ENCODE data around the gene HAVCR2. TPM values are rescaled to one million over a fixed set of nuclear protein-coding genes. Genes with fewer than 3 reads are reported as not detected.

The HAVCR2 gene
- total and polyA plus RNA-seq, 2 of the 13 experiments (the other 11 are each of a cell fraction or from before 2014, with no cell fraction given) = 0.07 to 0.16 TPM

DNA sequence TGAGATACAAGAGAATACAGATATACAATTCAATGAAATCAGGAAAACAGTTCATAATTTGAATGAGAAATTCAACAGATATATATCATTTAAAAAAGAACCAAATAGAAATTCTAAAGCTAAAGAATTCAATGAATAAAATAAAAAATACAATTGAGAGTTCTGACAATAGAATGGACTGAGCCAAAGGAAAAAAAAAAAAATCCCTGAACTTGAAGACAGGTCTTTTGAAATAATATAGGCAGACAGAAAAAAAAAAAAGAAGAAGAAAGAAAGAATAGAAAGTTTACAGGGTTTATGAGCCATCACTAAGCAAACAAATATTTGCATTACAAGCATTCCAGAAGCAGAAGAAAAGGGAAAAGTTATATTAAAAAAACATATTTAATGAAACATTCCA is 12.9 kb upstream of the HAVCR2 start:
- Histone ChIP-seq H3K4me2 (ENCODE audit: low read depth, low read length) (no peak overlapping the region), H3K79me2 (ENCODE audit: insufficient read depth, low read length) (no peaks in the 10 kb centered on the region), H3K9me3 (ENCODE audit: low read length) (peaks cover 11% of the 10 kb centered on the region; the same call in 1 of the 2 replicates), H4K20me1 (ENCODE audit: insufficient read depth, low read length) (no peaks in the 10 kb centered on the region), H2AFZ (ENCODE audit: low read length) (no peak overlapping the region), H3K4me1 (ENCODE audit: insufficient read depth, low read length) (no peaks in the 10 kb centered on the region), H3K36me3 (replicated peaks in 1 of 2; ENCODE audit: control insufficient read depth in 1 of 2, insufficient read depth in 2 of 2, low read length in 2 of 2) (no peaks in the 10 kb centered on the region), H3K4me3 (replicated peaks in 1 of 3; ENCODE audit: insufficient read depth in 1 of 3, low read depth in 2 of 3, low read length in 3 of 3) (no peak overlapping the region), H3K27me3 (ENCODE audit: control insufficient read depth in 1 of 2, insufficient read depth in 2 of 2, low read length in 2 of 2) (no peaks in the 10 kb centered on the region), H3K27ac (ENCODE audit: extremely low read length, insufficient read depth, low read length) (no peak overlapping the region), H3K9ac (ENCODE audit: insufficient read depth, low read depth, low read length) (no peak overlapping the region)
- in situ Hi-C loops (cut with HindIII; ENCODE audit: extremely low pct_ligation_motif_present, low pct_unique_long_range_greater_than_20kb) = no loop called here
- ATAC-seq = no peak
- CTCF ChIA-PET (ENCODE audit: low intra/inter-chr PET ratio, low total read pairs) = no interaction called here
- POLR2A ChIA-PET = interaction anchor here (1.4 kb wide), 1 partner anchor 21 kb away, joined by 4 read pairs; the partner anchor contains the start of gene MED7
- intact Hi-C loops (cut with micrococcal nuclease; ENCODE audit: unreplicated experiment) = no loop called here
- no TSS peak for BruUV-seq (replicated peaks)
- no peak for TF ChIP-seq ZNF235 (CRISPR knock-in tag; IDR thresholded peaks at IDR 0.05; ENCODE audit: borderline replicate concordance)
- TF ChIP-seq, protein P1, sequence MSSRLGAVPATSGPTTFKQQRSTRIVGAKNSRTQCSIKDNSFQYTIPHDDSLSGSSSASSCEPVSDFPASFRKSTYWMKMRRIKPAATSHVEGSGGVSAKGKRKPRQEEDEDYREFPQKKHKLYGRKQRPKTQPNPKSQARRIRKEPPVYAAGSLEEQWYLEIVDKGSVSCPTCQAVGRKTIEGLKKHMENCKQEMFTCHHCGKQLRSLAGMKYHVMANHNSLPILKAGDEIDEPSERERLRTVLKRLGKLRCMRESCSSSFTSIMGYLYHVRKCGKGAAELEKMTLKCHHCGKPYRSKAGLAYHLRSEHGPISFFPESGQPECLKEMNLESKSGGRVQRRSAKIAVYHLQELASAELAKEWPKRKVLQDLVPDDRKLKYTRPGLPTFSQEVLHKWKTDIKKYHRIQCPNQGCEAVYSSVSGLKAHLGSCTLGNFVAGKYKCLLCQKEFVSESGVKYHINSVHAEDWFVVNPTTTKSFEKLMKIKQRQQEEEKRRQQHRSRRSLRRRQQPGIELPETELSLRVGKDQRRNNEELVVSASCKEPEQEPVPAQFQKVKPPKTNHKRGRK (CRISPR knock-in tag; IDR thresholded peaks at IDR 0.05) = no peak
- TF ChIP-seq NR2F2 (IDR thresholded peaks at IDR 0.05; ENCODE audit: borderline replicate concordance, low read depth) = no peak
- no peak for TF ChIP-seq ZNF337 (CRISPR knock-in tag; IDR thresholded peaks at IDR 0.05; ENCODE audit: borderline replicate concordance, low read depth)
- TF ChIP-seq, protein P2, sequence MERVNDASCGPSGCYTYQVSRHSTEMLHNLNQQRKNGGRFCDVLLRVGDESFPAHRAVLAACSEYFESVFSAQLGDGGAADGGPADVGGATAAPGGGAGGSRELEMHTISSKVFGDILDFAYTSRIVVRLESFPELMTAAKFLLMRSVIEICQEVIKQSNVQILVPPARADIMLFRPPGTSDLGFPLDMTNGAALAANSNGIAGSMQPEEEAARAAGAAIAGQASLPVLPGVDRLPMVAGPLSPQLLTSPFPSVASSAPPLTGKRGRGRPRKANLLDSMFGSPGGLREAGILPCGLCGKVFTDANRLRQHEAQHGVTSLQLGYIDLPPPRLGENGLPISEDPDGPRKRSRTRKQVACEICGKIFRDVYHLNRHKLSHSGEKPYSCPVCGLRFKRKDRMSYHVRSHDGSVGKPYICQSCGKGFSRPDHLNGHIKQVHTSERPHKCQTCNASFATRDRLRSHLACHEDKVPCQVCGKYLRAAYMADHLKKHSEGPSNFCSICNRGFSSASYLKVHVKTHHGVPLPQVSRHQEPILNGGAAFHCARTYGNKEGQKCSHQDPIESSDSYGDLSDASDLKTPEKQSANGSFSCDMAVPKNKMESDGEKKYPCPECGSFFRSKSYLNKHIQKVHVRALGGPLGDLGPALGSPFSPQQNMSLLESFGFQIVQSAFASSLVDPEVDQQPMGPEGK (CRISPR knock-in tag; IDR thresholded peaks at IDR 0.05) = no peak
- TF ChIP-seq, protein P3, sequence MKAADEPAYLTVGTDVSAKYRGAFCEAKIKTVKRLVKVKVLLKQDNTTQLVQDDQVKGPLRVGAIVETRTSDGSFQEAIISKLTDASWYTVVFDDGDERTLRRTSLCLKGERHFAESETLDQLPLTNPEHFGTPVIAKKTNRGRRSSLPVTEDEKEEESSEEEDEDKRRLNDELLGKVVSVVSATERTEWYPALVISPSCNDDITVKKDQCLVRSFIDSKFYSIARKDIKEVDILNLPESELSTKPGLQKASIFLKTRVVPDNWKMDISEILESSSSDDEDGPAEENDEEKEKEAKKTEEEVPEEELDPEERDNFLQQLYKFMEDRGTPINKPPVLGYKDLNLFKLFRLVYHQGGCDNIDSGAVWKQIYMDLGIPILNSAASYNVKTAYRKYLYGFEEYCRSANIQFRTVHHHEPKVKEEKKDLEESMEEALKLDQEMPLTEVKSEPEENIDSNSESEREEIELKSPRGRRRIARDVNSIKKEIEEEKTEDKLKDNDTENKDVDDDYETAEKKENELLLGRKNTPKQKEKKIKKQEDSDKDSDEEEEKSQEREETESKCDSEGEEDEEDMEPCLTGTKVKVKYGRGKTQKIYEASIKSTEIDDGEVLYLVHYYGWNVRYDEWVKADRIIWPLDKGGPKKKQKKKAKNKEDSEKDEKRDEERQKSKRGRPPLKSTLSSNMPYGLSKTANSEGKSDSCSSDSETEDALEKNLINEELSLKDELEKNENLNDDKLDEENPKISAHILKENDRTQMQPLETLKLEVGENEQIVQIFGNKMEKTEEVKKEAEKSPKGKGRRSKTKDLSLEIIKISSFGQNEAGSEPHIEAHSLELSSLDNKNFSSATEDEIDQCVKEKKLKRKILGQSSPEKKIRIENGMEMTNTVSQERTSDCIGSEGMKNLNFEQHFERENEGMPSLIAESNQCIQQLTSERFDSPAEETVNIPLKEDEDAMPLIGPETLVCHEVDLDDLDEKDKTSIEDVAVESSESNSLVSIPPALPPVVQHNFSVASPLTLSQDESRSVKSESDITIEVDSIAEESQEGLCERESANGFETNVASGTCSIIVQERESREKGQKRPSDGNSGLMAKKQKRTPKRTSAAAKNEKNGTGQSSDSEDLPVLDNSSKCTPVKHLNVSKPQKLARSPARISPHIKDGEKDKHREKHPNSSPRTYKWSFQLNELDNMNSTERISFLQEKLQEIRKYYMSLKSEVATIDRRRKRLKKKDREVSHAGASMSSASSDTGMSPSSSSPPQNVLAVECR (CRISPR knock-in tag; IDR thresholded peaks at IDR 0.05; ENCODE audit: borderline replicate concordance) = no peak
- TF ChIP-seq EED (CRISPR knock-in tag; IDR thresholded peaks at IDR 0.05) = no peak
- TF ChIP-seq, protein P4, sequence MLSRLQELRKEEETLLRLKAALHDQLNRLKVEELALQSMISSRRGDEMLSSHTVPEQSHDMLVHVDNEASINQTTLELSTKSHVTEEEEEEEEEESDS (CRISPR knock-in tag; IDR thresholded peaks at IDR 0.05; ENCODE audit: borderline replicate concordance) = no peak
- no peak for TF ChIP-seq ZNF83 (CRISPR knock-in tag; IDR thresholded peaks at IDR 0.05; ENCODE audit: borderline replicate concordance)
- TF ChIP-seq, protein P5, sequence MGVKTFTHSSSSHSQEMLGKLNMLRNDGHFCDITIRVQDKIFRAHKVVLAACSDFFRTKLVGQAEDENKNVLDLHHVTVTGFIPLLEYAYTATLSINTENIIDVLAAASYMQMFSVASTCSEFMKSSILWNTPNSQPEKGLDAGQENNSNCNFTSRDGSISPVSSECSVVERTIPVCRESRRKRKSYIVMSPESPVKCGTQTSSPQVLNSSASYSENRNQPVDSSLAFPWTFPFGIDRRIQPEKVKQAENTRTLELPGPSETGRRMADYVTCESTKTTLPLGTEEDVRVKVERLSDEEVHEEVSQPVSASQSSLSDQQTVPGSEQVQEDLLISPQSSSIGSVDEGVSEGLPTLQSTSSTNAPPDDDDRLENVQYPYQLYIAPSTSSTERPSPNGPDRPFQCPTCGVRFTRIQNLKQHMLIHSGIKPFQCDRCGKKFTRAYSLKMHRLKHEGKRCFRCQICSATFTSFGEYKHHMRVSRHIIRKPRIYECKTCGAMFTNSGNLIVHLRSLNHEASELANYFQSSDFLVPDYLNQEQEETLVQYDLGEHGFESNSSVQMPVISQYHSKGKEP (CRISPR knock-in tag; IDR thresholded peaks at IDR 0.05) = no peak
- TF ChIP-seq GATAD1 (CRISPR knock-in tag; IDR thresholded peaks at IDR 0.05) = no peak
- no peak for TF ChIP-seq SUZ12 (IDR thresholded peaks at IDR 0.05; ENCODE audit: low read depth, low read length)
- no peak for TF ChIP-seq STAT5B (CRISPR knock-in tag; IDR thresholded peaks at IDR 0.05)
- TF ChIP-seq HNRNPK (IDR thresholded peaks at IDR 0.05; ENCODE audit: low read depth, low read length, poor library complexity, severe bottlenecking) = no peak
- no peak for DNase-seq (ENCODE audit: low spot score)
- no peak for FAIRE-seq

Data from HepG2 (cell line).